ENCODE results near the gene KRTAP12-2.

GRCh38 chr21:44686843-44687561 lies 20.3 kb upstream of the KRTAP12-2 start:
- TF ChIP-seq EZH2 (IDR thresholded peaks at IDR 0.05; ENCODE audit: low read length, missing control alignments), result no peak
- no peak for TF ChIP-seq CTCF (conservative IDR thresholded peaks at IDR 0.05 in 1 of 2, IDR thresholded peaks at IDR 0.05 in 1 of 2; ENCODE audit: low read depth in 1 of 2, low read length in 2 of 2)

Measured in fibroblast of lung (primary cell).